ENCODE data around the gene CYSLTR2.
A peak's percentile ranks its signal among the peaks of the same experiment; 100 is the strongest.

Gene CYSLTR2

DNA sequence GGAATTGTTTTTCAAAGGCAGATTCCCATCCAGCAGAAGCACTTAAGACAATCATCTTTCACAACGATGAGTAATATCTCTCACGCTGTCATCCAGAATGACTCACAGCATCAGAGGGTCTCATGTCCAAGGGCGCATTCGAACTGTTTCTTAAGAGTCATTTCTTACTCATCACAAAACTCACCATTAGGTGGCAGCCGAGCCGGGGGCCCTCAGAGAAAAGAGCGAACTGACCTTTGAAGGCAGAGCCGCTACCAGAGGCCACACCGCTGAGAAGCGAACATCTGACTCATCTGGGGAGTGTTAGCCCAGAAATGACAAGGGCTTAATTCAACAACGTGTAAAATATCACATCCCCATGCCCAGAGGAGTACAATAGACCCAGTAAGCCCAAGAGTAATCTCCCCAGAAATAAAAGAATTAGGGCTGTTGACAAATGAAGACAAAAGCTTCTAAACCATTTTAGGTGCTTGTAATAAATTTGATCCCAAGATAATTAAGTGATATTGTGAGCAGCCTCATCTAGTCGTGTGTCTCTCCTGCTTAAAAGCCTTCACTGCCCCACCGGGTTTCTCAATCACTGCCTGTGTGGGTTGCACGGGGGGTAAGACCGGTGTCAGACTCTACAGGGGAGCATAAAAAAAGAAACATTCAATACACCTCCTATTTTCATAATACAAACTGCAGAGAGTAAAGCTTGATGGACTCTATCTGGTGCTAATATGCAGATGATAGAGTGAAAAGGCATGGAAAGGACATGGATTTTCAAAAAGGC, 96.2 kb downstream of the CYSLTR2 start:
- ATAC-seq (ENCODE audit: low read depth) (peak; percentile 95), DNase-seq (ENCODE audit: low spot score) (peak; percentile 89)
- H3K27me3 ChIP-seq (ENCODE audit: insufficient read depth, poor library complexity, severe bottlenecking) = no peaks in the 10 kb centered on the region
- no peaks in the 10 kb centered on the region for H3K9me3 ChIP-seq (ENCODE audit: severe bottlenecking)
- peaks cover 9% of the 10 kb centered on the region for H3K4me1 ChIP-seq (ENCODE audit: insufficient read depth, poor library complexity, severe bottlenecking)
- no peak overlapping the region for H3K4me3 ChIP-seq (ENCODE audit: severe bottlenecking)
- no peaks in the 10 kb centered on the region for H3K36me3 ChIP-seq (ENCODE audit: low read depth)
- H3K27ac ChIP-seq (ENCODE audit: poor library complexity, severe bottlenecking) = peak overlapping the region; percentile 32
- TF ChIP-seq, protein P1, sequence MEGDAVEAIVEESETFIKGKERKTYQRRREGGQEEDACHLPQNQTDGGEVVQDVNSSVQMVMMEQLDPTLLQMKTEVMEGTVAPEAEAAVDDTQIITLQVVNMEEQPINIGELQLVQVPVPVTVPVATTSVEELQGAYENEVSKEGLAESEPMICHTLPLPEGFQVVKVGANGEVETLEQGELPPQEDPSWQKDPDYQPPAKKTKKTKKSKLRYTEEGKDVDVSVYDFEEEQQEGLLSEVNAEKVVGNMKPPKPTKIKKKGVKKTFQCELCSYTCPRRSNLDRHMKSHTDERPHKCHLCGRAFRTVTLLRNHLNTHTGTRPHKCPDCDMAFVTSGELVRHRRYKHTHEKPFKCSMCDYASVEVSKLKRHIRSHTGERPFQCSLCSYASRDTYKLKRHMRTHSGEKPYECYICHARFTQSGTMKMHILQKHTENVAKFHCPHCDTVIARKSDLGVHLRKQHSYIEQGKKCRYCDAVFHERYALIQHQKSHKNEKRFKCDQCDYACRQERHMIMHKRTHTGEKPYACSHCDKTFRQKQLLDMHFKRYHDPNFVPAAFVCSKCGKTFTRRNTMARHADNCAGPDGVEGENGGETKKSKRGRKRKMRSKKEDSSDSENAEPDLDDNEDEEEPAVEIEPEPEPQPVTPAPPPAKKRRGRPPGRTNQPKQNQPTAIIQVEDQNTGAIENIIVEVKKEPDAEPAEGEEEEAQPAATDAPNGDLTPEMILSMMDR (IDR thresholded peaks at IDR 0.05; ENCODE audit: poor library complexity, severe bottlenecking) = peak; percentile 81

DNA sequence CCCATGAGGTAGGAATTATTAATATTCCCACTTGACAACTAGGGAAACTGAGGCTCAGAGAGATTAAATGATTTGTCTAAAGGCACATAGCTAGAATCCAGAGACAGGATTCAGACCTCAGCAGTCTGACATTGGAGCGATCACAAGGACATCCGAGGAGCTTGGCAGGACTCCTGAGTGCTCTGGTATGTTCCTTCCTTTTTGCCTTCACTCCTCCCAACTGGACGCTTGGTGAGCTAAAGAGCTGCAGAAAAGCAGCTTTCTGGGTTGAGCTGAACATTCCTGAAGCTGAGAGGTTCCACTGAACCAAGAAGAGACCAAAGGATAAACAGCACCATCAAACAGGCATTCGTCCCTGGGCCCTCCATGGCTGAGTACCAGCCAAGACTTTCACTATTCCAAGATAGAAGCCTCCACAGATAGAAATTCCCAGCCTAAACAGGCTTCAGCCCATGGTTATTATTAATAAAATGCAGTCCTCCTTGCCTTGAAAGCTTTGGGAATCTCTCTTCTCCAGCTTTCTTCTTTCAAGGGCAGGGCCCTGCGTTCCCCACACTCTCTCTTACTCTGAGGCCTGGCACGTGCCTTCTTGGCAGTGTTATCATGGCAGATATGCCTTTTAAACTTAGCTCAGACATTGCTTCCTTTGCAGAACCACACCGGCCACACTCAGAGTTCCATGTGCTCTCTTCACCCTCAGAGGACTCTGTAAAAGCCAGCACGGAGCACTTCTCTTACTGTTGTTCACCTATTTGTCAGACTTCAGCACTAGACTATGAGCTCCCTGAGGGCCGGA, 97.1 kb downstream of the CYSLTR2 start:
- no peak for ATAC-seq (ENCODE audit: low read depth)
- H3K9me3 ChIP-seq (ENCODE audit: severe bottlenecking) = no peaks in the 10 kb centered on the region
- H3K27ac ChIP-seq (ENCODE audit: poor library complexity, severe bottlenecking) = no peak overlapping the region
- H3K27me3 ChIP-seq (ENCODE audit: insufficient read depth, poor library complexity, severe bottlenecking) = no peaks in the 10 kb centered on the region
- no peak for DNase-seq (ENCODE audit: low spot score)
- no peaks in the 10 kb centered on the region for H3K36me3 ChIP-seq (ENCODE audit: low read depth)
- H3K4me3 ChIP-seq (ENCODE audit: severe bottlenecking) = no peak overlapping the region
- peaks cover 9% of the 10 kb centered on the region for H3K4me1 ChIP-seq (ENCODE audit: insufficient read depth, poor library complexity, severe bottlenecking)
- TF ChIP-seq, protein P1 (IDR thresholded peaks at IDR 0.05; ENCODE audit: poor library complexity, severe bottlenecking) = no peak

DNA sequence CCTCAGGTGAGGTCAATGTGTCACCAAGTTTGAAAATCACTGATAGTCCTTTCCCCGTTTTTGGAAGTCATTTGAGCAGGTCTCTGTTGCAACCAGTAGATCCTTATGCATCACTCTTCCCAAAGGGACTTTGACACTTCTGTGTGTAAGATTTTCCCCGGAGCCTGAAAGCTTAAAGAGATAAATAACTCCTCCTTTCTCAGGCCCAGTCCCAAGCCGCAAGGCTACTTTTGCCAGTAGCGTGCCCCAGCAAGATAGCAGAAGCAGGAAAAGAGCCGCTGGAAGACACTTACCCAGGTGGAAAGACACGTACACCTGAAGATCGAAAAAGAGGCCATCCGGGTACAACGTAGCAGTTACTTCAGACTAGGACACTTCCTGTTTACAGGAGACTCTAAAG, 106.9 kb downstream of the CYSLTR2 start:
- no peak for ATAC-seq (ENCODE audit: low read depth)
- H3K9me3 ChIP-seq (ENCODE audit: severe bottlenecking) = no peaks in the 10 kb centered on the region
- H3K4me3 ChIP-seq (ENCODE audit: severe bottlenecking) = no peak overlapping the region

More for the DNA sequence above, 106.9 kb downstream of the CYSLTR2 start:
- TF ChIP-seq, protein P1 (IDR thresholded peaks at IDR 0.05; ENCODE audit: poor library complexity, severe bottlenecking) = no peak
- Histone ChIP-seq H3K36me3 (ENCODE audit: low read depth) (no peaks in the 10 kb centered on the region), H3K27ac (ENCODE audit: poor library complexity, severe bottlenecking) (no peak overlapping the region), H3K27me3 (ENCODE audit: insufficient read depth, poor library complexity, severe bottlenecking) (no peaks in the 10 kb centered on the region), H3K4me1 (ENCODE audit: insufficient read depth, poor library complexity, severe bottlenecking) (no peaks in the 10 kb centered on the region)
- DNase-seq (ENCODE audit: low spot score) = no peak
